Body of pancreas (tissue), 4 donors: ENCODE data around the gene RAB17.

Experiments
- CTCF ChIP-seq, 7 experiments: fragments of 450-650 bp in 4 of 7; fragments of 200-600 bp in 3 of 7; sonication (generic) in 3 of 7; IDR thresholded peaks; one replicate each; pipeline ENCODE4 v1.5.1; 2016 to 2019; ENCODE audit warnings: antibody characterized with exemption in 7 of 7
- POLR2A ChIP-seq, 3 donors: fragments of 450-650 bp; IDR thresholded peaks; one replicate each; pipeline ENCODE4 v1.6.1; 2016; ENCODE audit warnings: antibody characterized with exemption in 3 of 3, mild to moderate bottlenecking in 2 of 3

GRCh38 chr2:237530472-237531433 lies 59.8 kb downstream of the RAB17 start:
- TF ChIP-seq CTCF (IDR thresholded peaks at IDR 0.05) = no peak
- TF ChIP-seq POLR2A (IDR thresholded peaks at IDR 0.05) = no peak
